Kasumi-1 (cell line): ENCODE measurements around the gene KRT86.

Experiments
- DNase-seq, 2 experiments: peaks; one replicate each; lab custom pipeline; 2025; lab: John Stamatoyannopoulos, UW

KRT86 gene

GRCh38 chr12:52314511-52314910, 40.1 kb downstream of the KRT86 start:
- DNase-seq, result no peak

- peak in 1 of 2 experiments; percentile 21 for DNase-seq
Measured at GRCh38 chr12:52315721-52316120, 41.3 kb downstream of the KRT86 start.

GRCh38 chr12:52316290-52316689, 41.8 kb downstream of the KRT86 start:
- DNase-seq, result no peak

GRCh38 chr12:52316701-52317100, 42.3 kb downstream of the KRT86 start:
- no peak for DNase-seq

GRCh38 chr12:52317468-52318052, 43.1 kb downstream of the KRT86 start:
- no peak for DNase-seq

- no peak for DNase-seq
Measured at GRCh38 chr12:52318241-52318990, 44.0 kb downstream of the KRT86 start.

GRCh38 chr12:52319097-52319496, 44.7 kb downstream of the KRT86 start:
- DNase-seq, result no peak

- no peak for DNase-seq
Measured at GRCh38 chr12:52320784-52321400, 46.4 kb downstream of the KRT86 start, which contains the start of gene KRT83. Gene KRT83, minus strand, starts transcription at chr12:52321398. Its CDS starts 63 bp downstream, at chr12:52321335.

- DNase-seq, result no peak
Measured at GRCh38 chr12:52321418-52321817, 47.0 kb downstream of the KRT86 start.

- DNase-seq, result no peak
Measured at GRCh38 chr12:52322069-52322468, 47.6 kb downstream of the KRT86 start.

GRCh38 chr12:52323001-52323400, 48.6 kb downstream of the KRT86 start:
- no peak for DNase-seq

- no peak for DNase-seq
Measured at GRCh38 chr12:52323416-52324152, 49.1 kb downstream of the KRT86 start.

GRCh38 chr12:52324153-52324444, 49.7 kb downstream of the KRT86 start:
- DNase-seq, result no peak

GRCh38 chr12:52327052-52327829, 52.8 kb downstream of the KRT86 start:
- DNase-seq, result peak; percentile 90 to 93

- no peak for DNase-seq
Measured at GRCh38 chr12:52327830-52328500, 53.5 kb downstream of the KRT86 start.

GRCh38 chr12:52331039-52331438, 56.6 kb downstream of the KRT86 start:
- DNase-seq, result no peak

- no peak for DNase-seq
Measured at GRCh38 chr12:52331833-52332232, 57.4 kb downstream of the KRT86 start.

GRCh38 chr12:52332381-52332780, 57.9 kb downstream of the KRT86 start:
- no peak for DNase-seq

GRCh38 chr12:52333321-52333720, 58.9 kb downstream of the KRT86 start:
- no peak for DNase-seq

GRCh38 chr12:52334185-52334584, 59.7 kb downstream of the KRT86 start:
- no peak for DNase-seq

GRCh38 chr12:52335598-52336262, 61.3 kb downstream of the KRT86 start:
- DNase-seq, result no peak
